Stimulated activated memory B cell treated with anti-CD40 and anti-IgM and Interleukin-4, amounts not matched to agents 10 μg/mL and 1 μg/mL and 100 μg/mL, for 72 hours (primary cell): Measurements from ENCODE around the gene RAB3C.

Experiments
- ATAC-seq: fragments of 150-1000 bp; cut with Tn5 transposase; 2 replicates; pipeline ENCODE4 v1.10.0; 2021
- H3K27ac Mint-ChIP-seq: one replicate; pipeline ENCODE4 v1.8.0; 2022; ENCODE audit warnings: mild to moderate bottlenecking, mixed read lengths
- H3K27me3 Mint-ChIP-seq: one replicate; pipeline ENCODE4 v1.8.0; 2022; ENCODE audit warnings: mixed read lengths
- H3K36me3 Mint-ChIP-seq: one replicate; pipeline ENCODE4 v1.8.0; 2022; ENCODE audit warnings: mixed read lengths
- H3K4me1 Mint-ChIP-seq: one replicate; pipeline ENCODE4 v1.8.0; 2022; ENCODE audit warnings: mixed read lengths
- H3K4me3 Mint-ChIP-seq: one replicate; pipeline ENCODE4 v1.8.0; 2022; ENCODE audit warnings: mild to moderate bottlenecking, moderate library complexity, mixed read lengths
- H3K9me3 Mint-ChIP-seq: one replicate; pipeline ENCODE4 v1.8.0; 2022; ENCODE audit warnings: mixed read lengths

Gene RAB3C

DNA sequence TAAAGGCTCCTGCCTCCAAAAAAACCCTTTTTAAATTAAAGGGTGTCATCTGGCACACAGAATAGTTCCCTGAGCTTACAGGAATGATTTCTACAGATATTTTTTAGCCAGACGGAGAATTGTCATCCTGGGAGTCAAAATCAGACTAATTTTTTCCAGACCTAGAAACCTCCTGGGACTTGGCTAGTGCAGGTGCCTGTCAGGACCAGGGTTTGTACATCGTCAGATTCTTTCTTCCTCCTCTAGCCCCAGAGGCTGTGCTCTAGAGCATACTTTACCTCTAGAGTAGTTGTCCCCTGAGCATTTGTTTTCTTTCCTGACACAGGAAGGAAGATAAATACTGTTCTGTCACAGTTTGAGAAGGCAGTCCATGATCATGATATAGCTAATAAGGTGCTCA is 52.5 kb downstream of the RAB3C start:
- H3K36me3 Mint-ChIP-seq = no peaks in the 10 kb centered on the region
- H3K27ac Mint-ChIP-seq = no peak overlapping the region
- no peaks in the 10 kb centered on the region for H3K9me3 Mint-ChIP-seq
- no peak overlapping the region for H3K4me3 Mint-ChIP-seq
- ATAC-seq = no peak
- H3K27me3 Mint-ChIP-seq = no peaks in the 10 kb centered on the region
- no peaks in the 10 kb centered on the region for H3K4me1 Mint-ChIP-seq

DNA sequence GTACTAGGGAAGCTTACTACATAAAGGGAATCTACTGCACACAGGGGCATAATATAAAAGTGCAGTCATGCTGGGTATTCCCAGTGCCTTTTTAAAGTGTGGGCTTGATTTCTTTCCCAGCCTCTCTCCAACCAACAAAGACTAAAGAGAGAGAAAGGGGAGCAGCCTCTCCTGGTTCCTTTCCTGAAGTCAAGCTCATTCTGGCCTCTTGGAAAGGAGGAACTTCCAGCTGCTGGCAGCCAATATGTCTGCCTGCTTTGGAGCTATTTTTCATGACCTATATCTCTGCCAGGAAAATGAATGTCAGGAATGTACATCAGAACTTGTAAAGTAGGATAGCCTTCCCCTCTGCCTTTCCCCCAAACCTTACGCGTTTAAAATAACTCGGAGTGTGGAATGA is 57.1 kb downstream of the RAB3C start:
- Mint-ChIP-seq H3K4me3 (no peak overlapping the region), H3K27ac (no peak overlapping the region), H3K27me3 (no peaks in the 10 kb centered on the region), H3K9me3 (no peaks in the 10 kb centered on the region), H3K4me1 (no peaks in the 10 kb centered on the region), H3K36me3 (no peaks in the 10 kb centered on the region)
- ATAC-seq = no peak

DNA sequence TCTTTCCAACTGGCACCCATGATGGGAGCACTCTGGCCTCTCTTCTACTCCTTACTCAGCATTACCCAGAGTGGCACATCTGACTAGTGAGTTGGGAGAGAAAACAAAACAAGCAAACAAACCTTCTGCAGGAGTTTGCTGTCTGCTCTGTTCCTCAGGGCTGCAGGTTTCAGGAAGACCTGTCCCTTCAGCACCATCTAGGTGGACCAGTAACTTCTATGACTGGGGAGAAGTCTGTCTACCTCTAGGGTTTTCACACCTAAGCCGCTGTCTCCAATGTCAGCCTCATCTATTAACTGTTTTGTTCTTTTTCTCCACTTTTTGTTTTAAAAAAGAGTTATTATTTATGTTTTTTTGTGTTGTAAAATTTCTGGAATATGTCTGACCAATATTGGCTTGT is 58.7 kb downstream of the RAB3C start:
- no peaks in the 10 kb centered on the region for H3K27me3 Mint-ChIP-seq
- H3K27ac Mint-ChIP-seq = no peak overlapping the region
- H3K4me1 Mint-ChIP-seq = no peaks in the 10 kb centered on the region
- ATAC-seq = no peak
- H3K9me3 Mint-ChIP-seq = no peaks in the 10 kb centered on the region
- H3K36me3 Mint-ChIP-seq = no peaks in the 10 kb centered on the region
- H3K4me3 Mint-ChIP-seq = no peak overlapping the region

DNA sequence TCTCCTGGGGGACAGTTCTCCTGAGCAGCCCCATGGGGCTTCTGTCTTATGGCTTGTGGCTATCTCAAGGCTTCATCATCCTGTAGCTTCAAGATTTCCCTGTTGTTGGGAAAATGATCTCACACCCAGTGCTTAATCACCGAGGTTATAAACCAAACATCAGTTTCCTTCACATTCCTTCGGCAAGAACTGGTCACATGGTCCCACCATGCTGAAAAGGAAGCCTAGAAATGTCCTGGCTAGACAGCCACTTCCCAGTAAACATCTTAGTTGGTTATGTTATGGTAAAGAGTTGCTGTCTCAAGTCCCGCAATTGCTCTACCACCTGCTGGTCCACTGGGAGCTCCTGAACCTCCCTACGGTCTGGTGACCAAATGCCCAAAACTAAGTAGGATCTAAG is 66.0 kb downstream of the RAB3C start:
- H3K4me3 Mint-ChIP-seq = no peak overlapping the region
- no peaks in the 10 kb centered on the region for H3K27me3 Mint-ChIP-seq
- no peak for ATAC-seq

DNA sequence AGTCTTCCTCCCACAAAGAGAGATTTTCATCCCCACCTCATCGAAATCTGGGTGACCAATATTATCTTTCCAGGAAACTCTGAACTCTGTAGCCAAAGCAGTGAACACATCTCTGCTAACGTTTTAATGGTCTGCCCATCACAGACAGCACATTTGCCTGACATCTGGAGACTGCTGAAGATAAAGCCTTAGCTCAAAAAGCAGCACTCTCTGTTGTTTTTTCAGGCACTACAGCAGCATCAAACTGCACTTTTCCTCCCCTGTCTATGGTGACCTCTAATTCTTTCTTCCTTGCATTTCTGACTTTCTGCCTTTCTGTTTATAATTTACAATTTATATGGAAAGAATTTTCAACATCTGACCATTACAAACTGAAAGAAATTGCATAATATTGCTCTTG is 66.8 kb downstream of the RAB3C start:
- H3K27me3 Mint-ChIP-seq = no peaks in the 10 kb centered on the region
- ATAC-seq = no peak
- no peak overlapping the region for H3K27ac Mint-ChIP-seq
- H3K9me3 Mint-ChIP-seq = no peaks in the 10 kb centered on the region
- no peaks in the 10 kb centered on the region for H3K36me3 Mint-ChIP-seq
- no peak overlapping the region for H3K4me3 Mint-ChIP-seq
- H3K4me1 Mint-ChIP-seq = peaks cover 7% of the 10 kb centered on the region

More for the DNA sequence above, 66.0 kb downstream of the RAB3C start:
- H3K9me3 Mint-ChIP-seq = no peaks in the 10 kb centered on the region
- H3K36me3 Mint-ChIP-seq = no peaks in the 10 kb centered on the region
- no peak overlapping the region for H3K27ac Mint-ChIP-seq
- peaks cover 7% of the 10 kb centered on the region for H3K4me1 Mint-ChIP-seq

DNA sequence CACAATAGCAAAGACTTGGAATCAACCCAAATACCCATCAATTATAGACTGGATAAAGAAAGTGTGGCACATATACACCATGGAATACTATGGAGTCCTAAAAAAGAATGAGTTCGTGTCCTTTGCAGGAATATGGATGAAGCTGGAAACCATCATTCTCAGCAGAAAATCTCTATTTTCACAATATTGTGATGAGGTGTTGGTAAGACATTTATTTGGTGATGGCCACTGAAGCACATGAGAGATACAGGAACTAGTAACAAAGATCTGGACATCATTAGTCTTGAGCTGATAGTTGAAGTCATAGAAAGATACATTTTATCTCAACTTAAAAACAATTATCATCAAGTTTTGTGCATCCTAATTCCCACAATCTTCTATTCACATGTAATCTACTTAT is 70.6 kb downstream of the RAB3C start:
- no peaks in the 10 kb centered on the region for H3K9me3 Mint-ChIP-seq
- H3K27me3 Mint-ChIP-seq = no peaks in the 10 kb centered on the region
- H3K27ac Mint-ChIP-seq = no peak overlapping the region
- ATAC-seq = no peak
- peaks cover 7% of the 10 kb centered on the region for H3K4me1 Mint-ChIP-seq
- H3K36me3 Mint-ChIP-seq = no peaks in the 10 kb centered on the region
- H3K4me3 Mint-ChIP-seq = no peak overlapping the region

DNA sequence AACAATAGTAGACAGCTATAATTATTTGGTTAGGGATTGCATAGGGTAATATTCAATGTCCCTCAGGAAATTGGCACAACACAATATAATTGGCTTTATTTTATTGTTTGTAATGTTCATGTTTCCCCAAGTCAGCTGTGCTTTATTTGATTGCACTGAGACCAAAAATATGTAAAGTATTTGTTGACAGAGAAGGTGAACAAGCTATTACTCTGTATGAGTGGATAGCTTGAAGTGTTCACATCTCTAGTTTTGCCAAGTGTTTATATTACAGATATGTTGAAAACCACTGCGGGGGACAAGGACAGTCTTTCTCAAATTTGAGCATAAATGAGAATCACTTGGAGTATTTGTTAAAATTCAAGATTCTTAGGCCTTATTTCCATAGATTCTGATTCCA is 83.3 kb downstream of the RAB3C start:
- no peaks in the 10 kb centered on the region for H3K9me3 Mint-ChIP-seq
- no peaks in the 10 kb centered on the region for H3K36me3 Mint-ChIP-seq
- no peak overlapping the region for H3K27ac Mint-ChIP-seq
- H3K4me1 Mint-ChIP-seq = no peaks in the 10 kb centered on the region
- H3K4me3 Mint-ChIP-seq = no peak overlapping the region
- no peak for ATAC-seq
- no peaks in the 10 kb centered on the region for H3K27me3 Mint-ChIP-seq

DNA sequence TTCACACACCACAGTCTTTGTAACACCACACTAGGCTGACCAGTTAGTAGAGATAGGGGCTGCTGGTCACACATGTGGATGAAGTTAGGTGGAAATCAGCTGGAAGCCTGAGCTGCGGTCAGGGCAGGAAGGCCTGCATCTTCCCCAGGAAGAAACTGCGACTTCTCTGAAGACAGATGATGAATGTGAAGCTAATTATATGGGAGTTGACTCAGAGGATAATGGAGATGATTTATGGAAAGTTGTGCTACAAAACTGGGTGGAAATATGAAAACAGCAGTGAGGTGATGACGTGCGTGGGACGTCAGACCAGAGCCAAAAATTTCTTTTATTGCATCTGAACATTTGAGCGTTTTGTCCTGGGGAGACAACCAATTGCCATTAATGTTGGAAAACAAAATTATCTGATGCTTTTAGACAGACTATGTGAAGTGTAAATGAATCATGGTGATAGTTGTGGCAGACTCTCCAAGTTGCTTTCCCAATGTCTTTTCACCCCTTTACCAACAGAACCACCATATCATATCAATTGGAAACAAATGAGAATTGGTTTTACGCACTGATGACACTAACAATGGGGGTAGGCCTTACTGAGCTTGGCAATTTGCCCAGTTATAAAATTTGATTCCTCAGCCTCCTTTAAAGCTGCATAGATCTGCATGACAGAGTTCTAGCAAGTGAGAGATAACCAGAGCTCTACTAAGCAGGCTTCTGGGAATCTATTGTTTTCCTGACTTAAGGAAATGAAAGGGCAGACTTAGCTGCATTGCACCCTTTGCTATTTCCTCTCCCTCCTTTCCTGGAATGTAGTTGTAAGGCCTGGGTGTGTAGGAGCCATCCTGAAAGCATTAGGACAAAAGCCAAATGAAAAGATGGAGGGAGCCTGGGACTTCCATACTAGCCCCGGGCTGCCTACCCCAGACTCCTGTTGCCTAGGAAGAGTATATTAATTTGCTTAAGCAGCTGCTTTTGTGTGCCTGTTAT is 84.0 kb downstream of the RAB3C start:
- Mint-ChIP-seq H3K9me3 (no peaks in the 10 kb centered on the region), H3K36me3 (no peaks in the 10 kb centered on the region), H3K4me3 (no peak overlapping the region), H3K27ac (no peak overlapping the region), H3K4me1 (no peaks in the 10 kb centered on the region), H3K27me3 (no peaks in the 10 kb centered on the region)
- ATAC-seq = no peak

DNA sequence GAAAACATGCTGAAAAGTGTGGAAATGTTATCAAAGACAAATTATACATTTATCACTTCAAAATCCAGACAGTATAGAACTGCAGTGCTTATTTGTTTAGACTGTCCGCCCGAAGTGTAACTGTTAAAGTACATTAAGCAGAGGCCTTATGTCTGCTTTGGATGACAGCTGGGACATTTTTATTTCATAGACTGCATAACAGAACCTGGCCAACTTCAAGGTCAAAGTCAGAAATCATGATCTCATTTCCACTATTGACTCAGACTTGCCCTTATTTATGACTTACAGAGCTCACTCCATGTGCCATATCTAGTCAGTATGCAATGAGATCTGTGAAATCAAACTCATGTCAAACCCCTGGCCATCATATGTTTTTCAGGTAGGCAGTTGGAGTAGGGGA is 87.7 kb downstream of the RAB3C start:
- Mint-ChIP-seq H3K27me3 (no peaks in the 10 kb centered on the region), H3K4me1 (peaks cover 7% of the 10 kb centered on the region), H3K9me3 (no peaks in the 10 kb centered on the region), H3K27ac (no peak overlapping the region), H3K36me3 (no peaks in the 10 kb centered on the region), H3K4me3 (no peak overlapping the region)
- ATAC-seq = no peak

DNA sequence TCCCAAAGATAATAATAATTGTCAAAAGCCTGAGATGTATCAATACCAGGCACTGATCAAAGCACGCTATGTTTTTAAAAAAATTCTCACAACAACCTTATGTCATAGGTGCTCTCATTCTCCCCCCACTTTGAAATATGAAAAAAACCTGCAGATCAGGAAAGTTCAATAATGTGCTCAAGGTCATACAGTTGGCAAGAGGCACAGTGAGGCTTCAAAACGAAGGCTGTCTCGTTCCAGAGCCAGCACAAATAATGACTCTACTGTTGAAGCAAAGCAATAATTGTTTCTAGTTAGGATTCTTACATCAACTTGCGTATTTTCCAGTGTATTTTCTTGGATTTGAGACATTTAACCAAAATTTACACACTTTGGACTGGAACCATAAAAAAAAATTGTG is 88.3 kb downstream of the RAB3C start:
- no peak for ATAC-seq
- H3K27me3 Mint-ChIP-seq = no peaks in the 10 kb centered on the region
- H3K4me3 Mint-ChIP-seq = no peak overlapping the region
- H3K9me3 Mint-ChIP-seq = no peaks in the 10 kb centered on the region
- H3K27ac Mint-ChIP-seq = no peak overlapping the region
- no peaks in the 10 kb centered on the region for H3K36me3 Mint-ChIP-seq
- H3K4me1 Mint-ChIP-seq = peaks cover 13% of the 10 kb centered on the region

DNA sequence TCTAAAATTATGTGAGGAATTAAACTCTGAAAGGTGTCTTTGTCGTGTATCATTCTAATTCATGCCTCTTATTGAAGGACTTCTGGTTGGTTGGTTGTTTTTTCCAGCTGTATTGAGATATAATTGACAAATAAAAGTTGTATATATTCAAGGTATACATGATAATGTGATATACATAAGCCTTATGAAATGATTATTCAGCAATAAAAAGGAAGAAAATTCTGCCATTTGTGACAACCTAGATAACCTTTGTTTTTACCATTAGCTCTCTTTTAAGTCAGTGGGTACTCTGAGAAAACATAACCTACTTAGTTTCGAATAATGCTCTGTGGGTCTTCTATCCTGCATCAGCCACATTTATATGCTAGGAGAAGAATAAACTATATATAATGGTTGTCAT is 89.6 kb downstream of the RAB3C start:
- no peaks in the 10 kb centered on the region for H3K27me3 Mint-ChIP-seq
- H3K4me3 Mint-ChIP-seq = no peak overlapping the region
- H3K4me1 Mint-ChIP-seq = peaks cover 14% of the 10 kb centered on the region
- H3K27ac Mint-ChIP-seq = no peak overlapping the region
- no peaks in the 10 kb centered on the region for H3K36me3 Mint-ChIP-seq
- no peak for ATAC-seq
- no peaks in the 10 kb centered on the region for H3K9me3 Mint-ChIP-seq

DNA sequence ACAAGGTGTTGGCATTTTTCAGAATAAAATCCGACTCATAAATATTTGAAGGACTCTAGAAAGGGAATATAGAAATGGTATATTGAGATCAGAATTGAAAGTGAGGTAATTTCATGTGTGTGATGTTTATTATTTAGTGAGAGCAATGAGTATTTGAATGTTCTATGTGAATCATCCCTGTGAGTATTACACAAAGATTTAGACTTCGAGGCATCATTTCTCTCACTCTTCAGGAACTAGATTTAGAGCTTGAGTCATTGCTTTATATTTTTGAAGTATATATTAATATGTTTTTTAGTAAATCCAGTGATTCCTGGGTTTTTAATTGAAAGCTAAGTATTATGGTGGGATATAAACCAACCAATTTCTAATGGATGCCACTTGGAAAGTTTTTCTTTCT is 91.2 kb downstream of the RAB3C start:
- H3K4me3 Mint-ChIP-seq = no peak overlapping the region
- no peaks in the 10 kb centered on the region for H3K9me3 Mint-ChIP-seq
- H3K27me3 Mint-ChIP-seq = no peaks in the 10 kb centered on the region
- H3K36me3 Mint-ChIP-seq = no peaks in the 10 kb centered on the region
- H3K4me1 Mint-ChIP-seq = peaks cover 14% of the 10 kb centered on the region
- no peak overlapping the region for H3K27ac Mint-ChIP-seq
- ATAC-seq = no peak

DNA sequence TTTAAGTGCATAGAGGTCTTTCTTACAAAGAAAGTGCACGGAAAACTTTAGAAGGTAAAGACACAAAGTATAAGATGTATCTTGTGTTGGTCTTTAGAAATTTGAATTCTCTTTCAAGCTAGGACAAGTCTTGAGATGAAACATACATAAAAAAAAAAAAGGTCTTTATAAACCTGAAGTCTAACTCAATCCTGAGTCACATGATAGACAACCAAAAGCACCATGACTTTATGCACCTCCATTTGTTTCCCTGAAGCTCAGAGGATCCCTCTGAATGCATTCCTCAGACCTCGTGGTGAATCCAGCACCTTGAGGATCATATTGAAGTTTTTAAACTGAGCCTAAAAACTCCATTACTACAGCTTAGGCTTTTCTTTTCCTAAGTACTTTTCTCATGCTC is 91.8 kb downstream of the RAB3C start:
- Mint-ChIP-seq H3K4me3 (no peak overlapping the region), H3K4me1 (peaks cover 14% of the 10 kb centered on the region), H3K9me3 (no peaks in the 10 kb centered on the region), H3K36me3 (no peaks in the 10 kb centered on the region), H3K27ac (no peak overlapping the region), H3K27me3 (no peaks in the 10 kb centered on the region)
- ATAC-seq = no peak

DNA sequence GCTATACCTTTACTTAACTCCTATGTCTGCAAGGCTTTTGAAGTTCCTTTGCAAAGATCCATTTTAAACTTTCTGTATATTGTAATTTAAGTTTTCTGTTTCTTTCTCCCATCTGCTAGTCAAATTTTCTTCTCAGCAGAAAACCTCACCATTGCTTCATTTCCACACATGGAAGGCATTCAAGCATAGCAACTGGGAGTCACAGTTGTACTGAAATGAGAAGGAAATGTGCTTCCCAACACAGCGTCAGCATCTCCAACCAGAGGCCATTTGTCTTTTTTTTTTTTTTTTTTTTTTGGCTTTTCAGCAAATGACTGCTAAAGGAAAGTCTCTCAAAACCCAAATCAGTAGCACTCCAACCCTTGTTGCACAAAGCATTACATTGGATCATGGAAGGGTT is 92.5 kb downstream of the RAB3C start:
- Mint-ChIP-seq H3K27ac (no peak overlapping the region), H3K27me3 (no peaks in the 10 kb centered on the region)

DNA sequence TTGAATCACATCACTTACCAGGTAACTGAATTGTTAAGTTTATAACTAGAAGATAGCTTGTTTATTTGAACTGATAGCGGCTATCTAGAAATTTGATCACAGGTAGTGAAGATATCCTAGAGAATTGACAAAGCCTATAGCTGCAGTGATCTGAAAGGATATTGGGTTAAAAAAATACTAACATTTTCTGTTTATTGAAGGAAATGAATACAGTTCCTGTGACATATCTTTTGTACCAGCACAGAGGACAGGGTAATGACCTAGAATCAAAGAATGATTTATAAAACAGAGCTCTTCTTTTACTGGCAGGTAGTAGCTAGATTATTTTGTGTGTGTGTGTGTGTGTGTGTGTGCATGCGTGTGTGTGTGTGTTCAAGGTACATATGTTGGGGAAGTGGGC is 94.8 kb downstream of the RAB3C start:
- no peaks in the 10 kb centered on the region for H3K36me3 Mint-ChIP-seq
- H3K27ac Mint-ChIP-seq = no peak overlapping the region
- no peak for ATAC-seq
- no peak overlapping the region for H3K4me3 Mint-ChIP-seq
- H3K9me3 Mint-ChIP-seq = no peaks in the 10 kb centered on the region
- H3K4me1 Mint-ChIP-seq = peaks cover 20% of the 10 kb centered on the region
- no peaks in the 10 kb centered on the region for H3K27me3 Mint-ChIP-seq

More for the DNA sequence above, 92.5 kb downstream of the RAB3C start:
- ATAC-seq = no peak
- no peaks in the 10 kb centered on the region for H3K9me3 Mint-ChIP-seq
- peaks cover 14% of the 10 kb centered on the region for H3K4me1 Mint-ChIP-seq
- no peaks in the 10 kb centered on the region for H3K36me3 Mint-ChIP-seq
- H3K4me3 Mint-ChIP-seq = no peak overlapping the region

DNA sequence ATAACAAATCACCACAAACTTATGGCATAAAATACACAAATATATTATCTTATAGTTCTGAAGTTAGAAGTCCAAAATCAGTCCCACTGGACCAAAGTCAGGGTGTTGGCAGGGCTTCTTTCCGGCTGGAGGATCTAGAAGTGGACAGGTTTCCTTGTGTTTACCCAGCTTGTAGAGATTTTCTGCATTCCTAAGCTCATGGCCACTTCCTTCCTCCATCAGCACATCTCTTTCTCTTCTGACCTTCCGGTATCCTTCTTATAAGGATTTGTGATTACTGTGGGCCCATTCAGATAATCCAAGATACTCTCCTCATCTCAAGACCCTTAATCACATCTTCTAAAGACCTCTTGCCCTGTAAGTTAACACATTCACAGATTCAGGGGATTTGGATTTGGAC is 97.6 kb downstream of the RAB3C start:
- no peaks in the 10 kb centered on the region for H3K36me3 Mint-ChIP-seq
- no peak overlapping the region for H3K27ac Mint-ChIP-seq
- peaks cover 14% of the 10 kb centered on the region for H3K4me1 Mint-ChIP-seq
- no peaks in the 10 kb centered on the region for H3K9me3 Mint-ChIP-seq
- no peaks in the 10 kb centered on the region for H3K27me3 Mint-ChIP-seq
- no peak overlapping the region for H3K4me3 Mint-ChIP-seq
- no peak for ATAC-seq
